Measurements from ENCODE around the gene ATP1A1.

DNA sequence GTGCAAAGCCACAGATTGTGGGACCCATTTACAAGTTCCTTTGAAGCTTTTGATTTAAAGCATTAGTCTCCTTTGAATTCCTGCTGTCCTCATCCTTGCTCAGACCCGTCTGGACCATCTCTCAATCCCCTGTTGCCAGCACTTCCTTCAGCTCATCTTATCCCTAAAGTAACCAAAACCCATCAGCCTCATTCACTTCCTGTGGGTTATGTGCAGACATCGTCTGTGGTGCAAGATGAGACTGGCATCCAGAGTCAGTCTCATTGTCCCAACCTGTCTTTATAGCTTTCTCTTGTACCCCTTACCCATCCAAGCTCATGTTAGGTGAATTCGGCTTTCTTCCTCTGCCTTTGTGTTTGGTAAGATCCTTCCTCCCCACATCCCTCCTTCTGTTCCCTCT lies 29.3 kb downstream of the ATP1A1 start:
- no peak for TF ChIP-seq GABPA (IDR thresholded peaks at IDR 0.05 in 1 of 2, conservative IDR thresholded peaks at IDR 0.05 in 1 of 2)
- TF ChIP-seq CTCF (IDR thresholded peaks at IDR 0.05; ENCODE audit: low read depth, low read length, missing input control) = no peak
- no peak for TF ChIP-seq TAF1 (conservative IDR thresholded peaks at IDR 0.05)
- no peak for TF ChIP-seq EGR1 (IDR thresholded peaks at IDR 0.05; ENCODE audit: low read depth in 2 of 2)
- TF ChIP-seq, protein P1, sequence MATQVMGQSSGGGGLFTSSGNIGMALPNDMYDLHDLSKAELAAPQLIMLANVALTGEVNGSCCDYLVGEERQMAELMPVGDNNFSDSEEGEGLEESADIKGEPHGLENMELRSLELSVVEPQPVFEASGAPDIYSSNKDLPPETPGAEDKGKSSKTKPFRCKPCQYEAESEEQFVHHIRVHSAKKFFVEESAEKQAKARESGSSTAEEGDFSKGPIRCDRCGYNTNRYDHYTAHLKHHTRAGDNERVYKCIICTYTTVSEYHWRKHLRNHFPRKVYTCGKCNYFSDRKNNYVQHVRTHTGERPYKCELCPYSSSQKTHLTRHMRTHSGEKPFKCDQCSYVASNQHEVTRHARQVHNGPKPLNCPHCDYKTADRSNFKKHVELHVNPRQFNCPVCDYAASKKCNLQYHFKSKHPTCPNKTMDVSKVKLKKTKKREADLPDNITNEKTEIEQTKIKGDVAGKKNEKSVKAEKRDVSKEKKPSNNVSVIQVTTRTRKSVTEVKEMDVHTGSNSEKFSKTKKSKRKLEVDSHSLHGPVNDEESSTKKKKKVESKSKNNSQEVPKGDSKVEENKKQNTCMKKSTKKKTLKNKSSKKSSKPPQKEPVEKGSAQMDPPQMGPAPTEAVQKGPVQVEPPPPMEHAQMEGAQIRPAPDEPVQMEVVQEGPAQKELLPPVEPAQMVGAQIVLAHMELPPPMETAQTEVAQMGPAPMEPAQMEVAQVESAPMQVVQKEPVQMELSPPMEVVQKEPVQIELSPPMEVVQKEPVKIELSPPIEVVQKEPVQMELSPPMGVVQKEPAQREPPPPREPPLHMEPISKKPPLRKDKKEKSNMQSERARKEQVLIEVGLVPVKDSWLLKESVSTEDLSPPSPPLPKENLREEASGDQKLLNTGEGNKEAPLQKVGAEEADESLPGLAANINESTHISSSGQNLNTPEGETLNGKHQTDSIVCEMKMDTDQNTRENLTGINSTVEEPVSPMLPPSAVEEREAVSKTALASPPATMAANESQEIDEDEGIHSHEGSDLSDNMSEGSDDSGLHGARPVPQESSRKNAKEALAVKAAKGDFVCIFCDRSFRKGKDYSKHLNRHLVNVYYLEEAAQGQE (IDR thresholded peaks at IDR 0.05) = no peak
- no peak for TF ChIP-seq JUND (IDR thresholded peaks at IDR 0.05)
- no peak for TF ChIP-seq MAX (IDR thresholded peaks at IDR 0.05)
- TF ChIP-seq, protein P2, sequence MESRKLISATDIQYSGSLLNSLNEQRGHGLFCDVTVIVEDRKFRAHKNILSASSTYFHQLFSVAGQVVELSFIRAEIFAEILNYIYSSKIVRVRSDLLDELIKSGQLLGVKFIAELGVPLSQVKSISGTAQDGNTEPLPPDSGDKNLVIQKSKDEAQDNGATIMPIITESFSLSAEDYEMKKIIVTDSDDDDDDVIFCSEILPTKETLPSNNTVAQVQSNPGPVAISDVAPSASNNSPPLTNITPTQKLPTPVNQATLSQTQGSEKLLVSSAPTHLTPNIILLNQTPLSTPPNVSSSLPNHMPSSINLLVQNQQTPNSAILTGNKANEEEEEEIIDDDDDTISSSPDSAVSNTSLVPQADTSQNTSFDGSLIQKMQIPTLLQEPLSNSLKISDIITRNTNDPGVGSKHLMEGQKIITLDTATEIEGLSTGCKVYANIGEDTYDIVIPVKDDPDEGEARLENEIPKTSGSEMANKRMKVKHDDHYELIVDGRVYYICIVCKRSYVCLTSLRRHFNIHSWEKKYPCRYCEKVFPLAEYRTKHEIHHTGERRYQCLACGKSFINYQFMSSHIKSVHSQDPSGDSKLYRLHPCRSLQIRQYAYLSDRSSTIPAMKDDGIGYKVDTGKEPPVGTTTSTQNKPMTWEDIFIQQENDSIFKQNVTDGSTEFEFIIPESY (IDR thresholded peaks at IDR 0.05) = no peak
- TF ChIP-seq RAD21 (IDR thresholded peaks at IDR 0.05) = no peak
- no peak for TF ChIP-seq HNF4A (conservative IDR thresholded peaks at IDR 0.05)
- TF ChIP-seq YY1 (IDR thresholded peaks at IDR 0.05) = no peak
- TF ChIP-seq, protein P3, sequence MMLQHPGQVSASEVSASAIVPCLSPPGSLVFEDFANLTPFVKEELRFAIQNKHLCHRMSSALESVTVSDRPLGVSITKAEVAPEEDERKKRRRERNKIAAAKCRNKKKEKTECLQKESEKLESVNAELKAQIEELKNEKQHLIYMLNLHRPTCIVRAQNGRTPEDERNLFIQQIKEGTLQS (IDR thresholded peaks at IDR 0.05) = no peak
